SH-SY5Y (cell line): ENCODE measurements around the gene SLC1A2.

Experiments
- GATA2 ChIP-seq: IDR thresholded peaks from 2 replicates; pipeline ENCODE4 v1.6.1; 2011; ENCODE audit warnings: mild to moderate bottlenecking, low read depth, low read length
- GATA3 ChIP-seq: IDR thresholded peaks from 2 replicates; pipeline ENCODE4 v1.6.1; 2011; ENCODE audit warnings: low read depth, mild to moderate bottlenecking, low read length, moderate library complexity

DNA sequence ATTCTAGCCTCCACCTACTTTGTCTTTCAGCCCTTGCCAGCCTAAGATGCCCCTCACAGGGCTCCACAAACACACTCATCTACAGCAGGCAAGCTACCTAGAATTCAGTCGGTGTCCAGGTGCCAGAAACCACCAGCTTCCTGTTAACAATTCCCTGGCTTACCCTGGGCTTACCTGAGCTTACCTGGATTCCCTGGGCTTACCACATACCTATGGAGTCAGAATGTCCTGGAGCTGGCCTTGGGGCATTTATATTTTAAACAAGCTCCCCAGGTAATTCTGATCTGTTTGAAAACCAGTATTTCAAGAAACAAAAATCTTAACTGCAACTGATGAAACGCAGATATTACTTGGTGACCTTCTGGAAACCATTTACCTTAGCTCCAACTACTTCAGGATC, 123.6 kb downstream of the SLC1A2 start:
- no peak for TF ChIP-seq GATA2
- TF ChIP-seq GATA3, result no peak
